ENCODE data around the gene GULP1. TPM values are rescaled to one million over a fixed set of nuclear protein-coding genes. Genes with fewer than 3 reads are reported as not detected.

Gene GULP1
- total RNA-seq, 4 donors from 2014 or later, result 14.3 to 128 (median 95.7) TPM

DNA sequence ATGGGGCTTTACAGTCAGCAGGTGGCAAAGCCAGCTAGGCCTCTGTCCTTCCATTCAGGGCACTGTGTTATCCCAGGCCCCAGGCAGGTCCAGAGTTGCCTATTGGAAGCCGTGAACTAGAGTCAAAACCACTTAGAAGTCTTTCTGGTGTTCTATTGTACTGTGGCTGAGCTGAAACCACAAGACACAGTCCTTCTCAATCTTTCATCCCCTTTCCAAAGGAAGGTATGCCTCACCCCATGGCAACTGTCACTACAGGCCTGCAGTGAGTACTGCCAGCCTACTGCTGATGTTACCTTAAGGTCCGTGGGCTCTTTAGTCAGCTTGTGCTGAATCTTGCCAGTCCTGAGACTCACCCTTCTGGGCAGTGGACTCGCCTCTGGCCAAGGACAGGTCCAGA is 181.6 kb downstream of the GULP1 start:
- intact Hi-C loops (cut with DNase I; ENCODE audit: low total_unique reads), result no loop called here
- TF ChIP-seq POLR2A (IDR thresholded peaks at IDR 0.05), result no peak
- no peak for TF ChIP-seq CTCF (IDR thresholded peaks at IDR 0.05)
- H3K4me1 ChIP-seq, result peaks cover 0 to 3% of the 10 kb centered on the region in 2 donors
- no peaks in the 10 kb centered on the region for H3K36me3 ChIP-seq
- peaks cover 0 to 5% of the 10 kb centered on the region in 2 donors for H3K9me3 ChIP-seq
- H3K4me3 ChIP-seq, result no peak overlapping the region
- no peaks in the 10 kb centered on the region for H3K27me3 ChIP-seq
- H3K27ac ChIP-seq, result no peak overlapping the region
- no peak for DNase-seq

- DNase-seq, result no peak
- intact Hi-C loops (cut with DNase I; ENCODE audit: low total_unique reads), result no loop called here
Measured at GRCh38 chr2:188474316-188474715, 182.6 kb downstream of the GULP1 start.

DNA sequence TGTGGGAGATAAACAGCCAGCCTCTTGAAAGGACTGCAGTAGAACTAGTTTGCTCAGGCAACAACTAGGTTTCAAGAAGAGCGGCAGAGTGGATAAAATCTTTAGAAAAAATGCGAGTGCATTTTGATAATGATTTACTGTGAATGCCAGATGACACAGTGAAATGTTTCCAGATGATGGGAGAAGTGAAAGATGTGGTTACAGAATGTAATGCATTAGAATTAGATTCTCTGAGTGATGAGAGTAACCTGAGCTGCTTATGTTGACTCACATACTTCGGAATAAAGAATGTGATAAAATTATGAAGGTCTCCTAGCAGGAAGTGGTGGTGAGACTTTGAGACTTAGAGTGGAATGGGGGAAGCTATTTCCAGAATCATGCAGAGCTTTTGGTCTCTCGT is 184.3 kb downstream of the GULP1 start:
- H3K27me3 ChIP-seq, result no peaks in the 10 kb centered on the region
- no peaks in the 10 kb centered on the region for H3K36me3 ChIP-seq
- no peak overlapping the region for H3K4me3 ChIP-seq
- H3K27ac ChIP-seq, result no peak overlapping the region
- peaks cover 0 to 3% of the 10 kb centered on the region in 2 donors for H3K9me3 ChIP-seq
- H3K4me1 ChIP-seq, result peaks cover 0 to 3% of the 10 kb centered on the region in 2 donors
- TF ChIP-seq POLR2A (IDR thresholded peaks at IDR 0.05), result no peak
- TF ChIP-seq CTCF (IDR thresholded peaks at IDR 0.05), result no peak
- DNase-seq, result no peak
- intact Hi-C loops (cut with DNase I; ENCODE audit: low total_unique reads), result no loop called here

More at GRCh38 chr2:188474316-188474715, 182.6 kb downstream of the GULP1 start:
- peaks cover 0 to 5% of the 10 kb centered on the region in 2 donors for H3K9me3 ChIP-seq
- peaks cover 0 to 3% of the 10 kb centered on the region in 2 donors for H3K4me1 ChIP-seq
- H3K4me3 ChIP-seq, result no peak overlapping the region
- no peak overlapping the region for H3K27ac ChIP-seq
- H3K36me3 ChIP-seq, result no peaks in the 10 kb centered on the region
- H3K27me3 ChIP-seq, result no peaks in the 10 kb centered on the region
- TF ChIP-seq POLR2A (IDR thresholded peaks at IDR 0.05) (no peak), CTCF (IDR thresholded peaks at IDR 0.05) (no peak)

- H3K27me3 ChIP-seq, result no peaks in the 10 kb centered on the region
- TF ChIP-seq CTCF (IDR thresholded peaks at IDR 0.05), result no peak
- no peak for TF ChIP-seq POLR2A (IDR thresholded peaks at IDR 0.05)
Measured at GRCh38 chr2:188477564-188478103, 186.0 kb downstream of the GULP1 start.

GRCh38 chr2:188478724-188479123 is 187.1 kb downstream of the GULP1 start:
- no peaks in the 10 kb centered on the region for H3K36me3 ChIP-seq
- H3K27ac ChIP-seq, result no peak overlapping the region
- intact Hi-C loops (cut with DNase I; ENCODE audit: low total_unique reads), result no loop called here

More at GRCh38 chr2:188477564-188478103, 186.0 kb downstream of the GULP1 start:
- DNase-seq, result no peak
- no peaks in the 10 kb centered on the region for H3K9me3 ChIP-seq
- intact Hi-C loops (cut with DNase I; ENCODE audit: low total_unique reads), result no loop called here
- H3K4me3 ChIP-seq, result no peak overlapping the region
- H3K36me3 ChIP-seq, result no peaks in the 10 kb centered on the region
- H3K27ac ChIP-seq, result no peak overlapping the region
- peaks cover 0 to 3% of the 10 kb centered on the region in 2 donors for H3K4me1 ChIP-seq

More at GRCh38 chr2:188478724-188479123, 187.1 kb downstream of the GULP1 start:
- H3K27me3 ChIP-seq, result no peaks in the 10 kb centered on the region
- H3K9me3 ChIP-seq, result no peaks in the 10 kb centered on the region
- DNase-seq, result no peak
- TF ChIP-seq CTCF (IDR thresholded peaks at IDR 0.05) (no peak), POLR2A (IDR thresholded peaks at IDR 0.05) (no peak)
- no peak overlapping the region for H3K4me3 ChIP-seq
- peaks cover 0 to 3% of the 10 kb centered on the region in 2 donors for H3K4me1 ChIP-seq

All from uterus (tissue), 4 donors.